Measurements from ENCODE around the gene SMOC2.
"Not testable (repeated sequence)": the region's sequence is repeated elsewhere in the genome, so short reads cannot be mapped to it uniquely, and the experiment has no call there.

DNA sequence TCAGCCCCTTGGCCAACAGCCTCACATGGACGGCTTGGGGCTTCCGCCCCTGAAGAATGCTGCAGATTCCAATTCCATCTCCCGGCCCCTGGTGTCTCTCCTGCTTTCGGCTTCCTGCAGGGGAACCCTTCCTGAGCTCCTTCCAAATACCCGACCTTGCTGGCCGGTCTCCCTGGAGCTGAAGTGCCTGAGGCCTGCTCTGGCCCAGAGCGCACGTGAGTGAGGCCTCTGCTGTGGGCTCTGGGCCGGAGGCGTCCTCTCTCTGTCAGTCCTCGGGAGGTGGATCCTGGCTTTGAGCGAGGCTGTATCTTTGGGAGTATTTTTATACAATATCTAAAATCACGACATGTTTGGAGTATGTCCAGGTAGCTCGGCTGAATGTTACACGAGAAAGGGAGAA, 253.8 kb downstream of the SMOC2 start:
- not testable (repeated sequence) for TF ChIP-seq POLR2A, EP300, POLR2AphosphoS5 (IDR thresholded peaks at IDR 0.05)
- TF ChIP-seq, protein P1, sequence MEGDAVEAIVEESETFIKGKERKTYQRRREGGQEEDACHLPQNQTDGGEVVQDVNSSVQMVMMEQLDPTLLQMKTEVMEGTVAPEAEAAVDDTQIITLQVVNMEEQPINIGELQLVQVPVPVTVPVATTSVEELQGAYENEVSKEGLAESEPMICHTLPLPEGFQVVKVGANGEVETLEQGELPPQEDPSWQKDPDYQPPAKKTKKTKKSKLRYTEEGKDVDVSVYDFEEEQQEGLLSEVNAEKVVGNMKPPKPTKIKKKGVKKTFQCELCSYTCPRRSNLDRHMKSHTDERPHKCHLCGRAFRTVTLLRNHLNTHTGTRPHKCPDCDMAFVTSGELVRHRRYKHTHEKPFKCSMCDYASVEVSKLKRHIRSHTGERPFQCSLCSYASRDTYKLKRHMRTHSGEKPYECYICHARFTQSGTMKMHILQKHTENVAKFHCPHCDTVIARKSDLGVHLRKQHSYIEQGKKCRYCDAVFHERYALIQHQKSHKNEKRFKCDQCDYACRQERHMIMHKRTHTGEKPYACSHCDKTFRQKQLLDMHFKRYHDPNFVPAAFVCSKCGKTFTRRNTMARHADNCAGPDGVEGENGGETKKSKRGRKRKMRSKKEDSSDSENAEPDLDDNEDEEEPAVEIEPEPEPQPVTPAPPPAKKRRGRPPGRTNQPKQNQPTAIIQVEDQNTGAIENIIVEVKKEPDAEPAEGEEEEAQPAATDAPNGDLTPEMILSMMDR (IDR thresholded peaks at IDR 0.05), result not testable (repeated sequence)
